Activated T-cell treated with anti-CD3 and anti-CD28 coated beads for 48 hours (primary cell): ENCODE measurements around the gene HNRNPF.
"Not testable (repeated sequence)": the region's sequence is repeated elsewhere in the genome, so short reads cannot be mapped to it uniquely, and the experiment has no call there.

Experiments used
- DNase-seq: peaks from one replicate; pipeline ENCODE4 v3.0.0-alpha.2; 2020; ENCODE audit warnings: low read depth

HNRNPF gene

DNA sequence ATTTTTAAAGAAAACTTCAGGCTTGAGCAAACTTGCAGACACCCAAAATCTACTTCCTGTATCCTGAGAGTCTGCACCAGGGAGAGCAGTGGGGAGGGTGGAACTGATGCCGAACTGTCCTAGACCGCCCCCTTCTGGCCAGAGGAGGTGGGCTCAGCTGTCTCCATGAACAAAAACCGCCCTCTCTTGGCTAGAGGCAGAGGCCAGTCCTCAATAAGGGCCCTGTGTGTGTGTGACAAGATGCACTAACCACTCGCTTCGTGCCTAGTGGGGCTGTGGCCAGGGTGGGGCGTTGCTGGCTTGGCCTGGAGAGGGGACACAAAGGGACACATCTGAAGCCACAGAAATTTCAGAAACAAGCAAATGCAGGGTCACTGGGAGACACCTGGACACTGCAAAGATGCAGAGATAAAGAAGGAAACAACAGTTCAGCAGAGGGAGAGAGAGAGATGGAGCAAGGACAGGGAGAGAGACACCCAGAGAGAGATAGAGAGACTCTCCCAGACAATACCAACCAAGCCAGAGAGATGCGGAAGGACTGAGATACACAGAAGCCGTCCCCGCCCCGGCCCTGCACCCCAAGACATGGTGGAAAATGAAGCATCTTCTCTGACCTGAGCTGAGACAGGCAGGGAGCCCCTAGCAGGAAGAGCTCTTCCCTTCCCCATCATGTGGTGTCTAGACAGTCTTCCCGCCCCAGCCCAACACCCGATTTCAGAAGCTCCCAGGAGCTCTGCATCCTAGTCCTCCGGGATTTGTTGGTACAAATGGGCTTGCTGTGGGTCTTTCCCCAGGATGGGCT, 60.3 kb downstream of the HNRNPF start:
- DNase-seq, result peak; percentile 81

DNA sequence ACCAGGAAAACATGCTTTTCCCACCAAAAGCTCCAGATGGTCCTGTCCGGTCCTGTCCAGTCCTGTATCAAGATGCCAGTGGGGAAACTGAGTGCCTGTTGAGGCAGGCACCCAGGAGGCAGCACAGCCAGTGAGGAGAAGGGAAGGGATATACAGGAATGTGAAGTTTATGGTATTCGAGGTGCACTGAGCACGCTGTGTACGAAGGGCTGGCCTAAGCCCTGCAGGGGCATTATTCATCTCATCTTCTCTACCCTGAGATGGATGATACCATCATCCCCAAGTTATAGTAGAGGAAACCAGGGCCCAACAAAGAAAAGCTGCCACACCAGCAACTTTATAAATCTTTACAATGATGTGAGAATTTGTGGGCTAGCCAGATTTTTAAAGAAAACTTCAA, 61.0 kb downstream of the HNRNPF start:
- DNase-seq, result no peak

DNA sequence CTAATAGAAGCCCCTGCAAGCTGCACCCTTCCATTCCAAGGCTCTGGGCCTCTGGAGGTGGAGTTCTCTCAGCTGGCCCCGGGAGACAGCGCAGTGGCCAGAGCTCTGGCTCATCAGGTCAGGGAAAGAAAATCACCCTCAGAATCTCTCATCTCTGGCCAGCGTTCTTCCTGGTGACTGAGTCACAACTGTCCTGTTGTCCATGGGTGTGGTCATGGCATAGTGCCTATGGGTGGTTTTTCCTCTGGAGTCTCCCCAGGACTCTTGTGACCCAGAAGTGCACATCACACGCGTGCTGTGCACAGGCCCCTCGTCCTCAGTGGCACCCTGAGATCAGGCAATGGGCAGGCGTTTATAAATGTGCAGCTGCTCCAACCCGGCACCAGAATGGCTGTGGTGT, 64.9 kb downstream of the HNRNPF start:
- no peak for DNase-seq

DNA sequence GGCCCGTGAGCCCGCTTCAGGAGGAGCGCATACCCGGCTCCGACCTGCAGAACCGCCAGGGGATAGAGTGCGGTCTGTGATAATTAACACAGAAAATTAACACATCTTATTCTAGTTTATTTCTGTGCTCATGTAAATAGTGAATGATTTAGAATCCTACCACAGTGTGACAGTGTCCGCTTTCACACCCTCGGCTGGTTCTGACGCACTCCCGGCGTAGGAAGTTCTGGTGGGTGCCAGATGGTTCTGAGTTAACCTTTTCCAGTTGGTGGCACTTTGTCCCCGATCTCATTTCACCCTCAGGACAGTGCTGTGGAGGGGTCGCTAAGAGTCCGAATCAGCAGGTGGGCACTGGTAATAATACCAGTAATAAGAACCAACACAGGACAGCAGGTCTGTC, 65.9 kb downstream of the HNRNPF start:
- no peak for DNase-seq

DNA sequence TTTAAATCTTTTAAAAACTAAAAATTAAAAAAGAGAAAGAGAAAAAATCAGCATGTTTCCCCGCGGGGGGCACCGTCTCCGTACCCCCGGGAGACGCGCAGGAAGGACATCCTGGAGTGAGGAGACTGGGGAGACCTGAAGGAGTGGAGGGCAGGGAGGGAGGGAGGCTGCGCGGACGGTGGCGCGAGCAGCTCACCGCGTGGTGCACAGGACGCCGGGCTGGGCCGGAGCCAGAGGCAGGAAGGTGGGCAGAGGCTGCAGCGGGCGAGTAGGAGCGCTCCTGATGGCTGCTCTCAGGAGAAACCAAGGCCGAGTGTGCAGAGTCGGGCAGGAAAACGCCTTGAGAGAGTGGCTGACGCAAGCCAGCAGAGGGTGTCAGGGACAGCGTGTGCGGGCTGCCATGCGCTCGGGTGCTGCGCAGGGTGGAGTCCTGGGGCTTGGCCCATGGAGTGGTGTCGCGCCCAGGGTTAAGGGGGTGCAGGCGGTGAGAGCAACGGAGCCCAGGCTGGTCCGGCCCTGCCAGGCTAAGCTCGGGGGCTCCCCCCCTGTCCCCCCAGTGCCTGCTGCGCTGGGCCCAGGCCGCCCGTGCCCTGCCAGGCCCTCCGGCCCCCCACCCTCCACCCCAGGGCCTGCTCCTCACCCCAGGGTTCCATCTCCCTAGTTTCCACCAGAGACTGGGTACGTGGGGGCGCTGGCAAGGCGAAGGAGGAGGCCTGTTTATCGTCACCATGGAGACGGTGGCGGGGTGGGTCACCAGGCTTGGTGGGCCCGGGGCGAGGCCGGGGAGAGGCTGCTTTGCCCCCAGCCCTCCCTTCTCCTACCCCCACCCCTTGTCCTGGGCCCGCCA, 66.5 kb downstream of the HNRNPF start:
- no peak for DNase-seq

DNA sequence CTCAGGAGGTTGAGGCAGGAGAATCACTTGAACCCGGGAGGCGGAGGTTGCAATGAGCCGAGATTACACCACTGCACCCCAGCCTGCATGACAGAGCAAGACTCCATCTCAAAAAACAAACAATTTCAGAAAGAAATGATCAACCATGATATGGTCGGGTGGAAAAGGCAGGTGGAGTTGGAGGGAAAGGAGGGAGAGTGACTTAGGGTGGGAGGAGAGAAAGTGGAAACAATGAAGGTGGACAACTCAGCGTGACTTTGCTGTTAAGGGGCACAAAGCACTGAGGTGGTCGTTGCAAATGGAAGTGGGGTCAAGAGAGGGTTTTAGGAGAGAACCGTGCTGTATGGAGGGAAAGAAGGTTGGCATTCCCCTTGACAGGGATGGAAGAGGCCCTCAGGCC, 67.5 kb downstream of the HNRNPF start:
- DNase-seq, result no peak

DNA sequence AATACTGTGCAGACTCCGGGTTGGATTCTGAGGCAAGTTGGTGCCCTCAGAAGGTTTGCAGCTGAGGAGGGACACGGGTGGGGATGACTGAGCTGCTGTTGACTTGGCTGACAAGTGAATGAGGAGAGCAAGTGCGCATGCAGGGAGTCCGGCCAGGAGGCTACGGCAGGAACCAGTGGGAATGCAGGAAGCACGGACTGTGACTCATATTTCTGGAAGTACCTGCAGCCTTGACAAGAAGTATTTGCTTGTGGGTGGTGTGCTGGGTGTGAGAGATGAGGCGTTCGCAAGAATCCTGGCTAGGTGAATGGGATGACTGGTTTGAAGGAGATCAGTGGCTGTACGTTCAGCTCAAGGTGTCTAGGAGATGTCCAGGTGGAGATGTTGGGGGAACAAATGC, 68.4 kb downstream of the HNRNPF start:
- no peak for DNase-seq

DNA sequence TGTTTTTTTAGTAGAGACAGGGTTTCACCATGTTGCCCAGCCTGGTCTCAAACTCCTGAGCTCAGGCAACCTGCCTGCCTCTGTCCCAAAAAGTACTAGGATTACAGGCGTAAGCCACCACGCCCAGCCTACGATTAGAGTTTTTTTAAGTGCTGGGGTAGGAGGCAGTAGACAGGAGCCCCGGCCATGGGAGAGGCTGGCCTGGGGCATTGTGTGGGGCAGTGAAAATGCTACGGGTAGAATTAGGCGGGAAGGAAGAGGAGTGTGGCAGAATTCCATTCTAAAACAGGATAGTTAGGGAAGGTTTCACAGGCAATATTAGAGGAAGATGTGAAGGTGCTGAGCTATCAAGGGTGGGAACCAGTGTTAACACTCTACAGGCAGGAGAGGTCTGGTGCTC, 68.9 kb downstream of the HNRNPF start:
- DNase-seq, result no peak

DNA sequence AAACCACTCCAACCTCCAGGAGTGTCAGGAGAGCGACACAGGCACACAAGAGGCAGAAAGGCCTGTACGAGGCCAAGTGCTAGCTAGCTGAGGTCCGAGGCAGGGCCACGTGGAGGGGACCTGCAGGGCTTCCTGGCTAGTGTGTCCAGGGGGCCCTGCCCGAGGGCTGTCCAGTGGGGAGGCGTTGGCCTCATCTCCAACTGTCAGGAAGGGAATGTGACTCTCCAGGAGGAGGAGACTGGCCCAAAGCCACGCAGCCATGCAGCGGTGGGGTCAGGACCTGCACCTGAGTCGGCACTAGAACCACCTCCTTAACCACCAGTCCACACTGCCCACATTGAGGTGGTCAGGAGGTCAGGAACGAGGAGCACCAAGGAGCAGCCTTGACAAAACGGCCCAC, 69.8 kb downstream of the HNRNPF start:
- no peak for DNase-seq

DNA sequence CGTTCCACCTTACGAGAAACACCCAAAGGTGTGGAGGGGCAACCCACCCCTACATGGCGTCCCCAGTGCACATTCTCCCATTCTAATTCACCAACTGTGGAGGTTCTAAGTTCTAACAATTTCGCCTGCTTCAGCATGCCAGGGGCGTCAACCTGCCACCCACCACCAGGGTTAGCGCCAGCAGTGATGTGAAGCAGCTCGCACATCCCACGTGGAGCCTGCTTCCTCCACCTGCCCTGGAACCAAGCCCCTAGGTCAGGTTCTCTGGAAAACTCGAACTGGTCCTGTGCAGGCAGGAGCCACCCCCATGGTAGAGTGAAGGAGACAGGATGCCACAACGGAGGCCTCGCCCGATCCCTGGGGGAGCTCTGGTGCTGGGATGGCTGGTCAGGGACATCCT, 70.9 kb downstream of the HNRNPF start:
- no peak for DNase-seq

DNA sequence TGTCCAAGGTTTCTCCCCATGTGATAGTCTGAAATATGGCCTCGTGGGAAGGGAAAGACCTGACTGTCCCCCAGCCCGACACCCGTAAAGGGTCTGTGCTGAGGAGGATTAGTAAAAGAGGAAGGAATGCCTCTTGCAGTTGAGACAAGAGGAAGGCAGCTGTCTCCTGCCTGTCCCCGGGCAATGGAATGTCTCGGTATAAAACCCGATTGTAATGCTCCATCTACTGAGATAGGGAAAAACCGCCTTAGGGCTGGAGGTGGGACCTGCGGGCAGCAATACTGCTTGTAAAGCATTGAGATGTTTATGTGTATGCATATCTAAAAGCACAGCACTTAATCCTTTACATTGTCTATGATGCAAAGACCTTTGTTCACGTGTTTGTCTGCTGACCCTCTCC, 71.5 kb downstream of the HNRNPF start:
- not testable (repeated sequence) for DNase-seq

DNA sequence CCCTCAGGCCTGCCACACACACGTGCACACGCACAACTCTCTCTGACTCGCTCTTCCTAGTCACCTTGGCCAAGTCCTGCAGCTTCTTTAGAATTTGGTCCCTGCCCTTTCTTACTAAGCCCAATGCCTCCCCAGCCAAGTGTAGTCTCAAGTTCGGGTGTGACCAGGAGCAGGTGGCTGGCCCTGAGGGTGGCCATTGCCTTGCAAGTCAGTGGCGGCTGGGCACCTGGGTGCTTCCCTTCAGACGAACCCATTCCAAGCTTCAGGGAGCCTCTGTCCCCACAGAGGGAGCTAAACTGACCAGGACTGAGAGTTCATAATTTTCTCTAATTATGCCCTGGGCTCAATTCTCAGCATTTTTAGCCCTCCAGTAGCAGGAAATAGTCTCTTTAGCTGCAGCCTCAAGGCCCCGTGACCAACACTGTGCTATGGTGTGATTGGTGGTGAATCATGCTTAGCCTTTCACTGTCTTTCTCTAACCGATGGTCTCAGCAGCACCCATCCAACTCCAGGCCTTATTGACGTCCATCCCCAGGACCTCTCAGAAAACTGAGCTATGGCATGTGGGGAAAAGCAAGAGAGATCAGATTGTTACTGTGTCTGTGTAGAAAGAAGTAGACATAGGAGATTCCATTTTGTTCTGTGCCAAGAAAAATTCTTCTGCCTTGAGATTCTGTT, 72.2 kb downstream of the HNRNPF start:
- no peak for DNase-seq

DNA sequence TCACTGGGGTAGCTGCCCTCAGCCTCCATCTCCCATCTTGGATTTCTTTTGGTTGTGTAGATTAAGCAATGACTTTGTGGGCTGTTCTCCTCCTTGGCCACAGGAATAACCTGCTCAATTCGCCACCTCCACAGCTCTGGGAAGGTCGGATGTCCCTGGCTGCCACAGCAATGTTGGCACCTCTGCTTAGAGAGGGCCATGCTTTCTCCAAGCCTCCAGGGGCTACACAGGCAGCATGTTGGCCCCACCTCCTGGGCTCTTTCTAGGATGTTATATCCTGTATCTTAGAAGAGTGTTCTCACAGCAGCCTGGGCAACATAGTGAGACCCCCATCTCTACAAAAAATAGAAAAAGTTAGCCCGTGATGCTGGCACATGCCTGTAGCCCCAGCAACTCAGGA, 72.9 kb downstream of the HNRNPF start:
- DNase-seq, result no peak
